Midbrain (tissue), 1 donor: ENCODE measurements around the gene TUBA3C.
"Not testable (repeated sequence)": the region's sequence is repeated elsewhere in the genome, so short reads cannot be mapped to it uniquely, and the experiment has no call there.

Experiments
- DNase-seq: peaks from one replicate; lab custom pipeline; 2025; lab: John Stamatoyannopoulos, UW

Gene TUBA3C

GRCh38 chr13:19181621-19182485 is at the start of gene TUBA3C:
Gene TUBA3C, minus strand, starts transcription at chr13:19181824. Its CDS starts 77 bp downstream, at chr13:19181747.
- no peak for DNase-seq

- DNase-seq: not testable (repeated sequence)
These were observed 25.8 kb upstream of the TUBA3C start for GRCh38 chr13:19207413-19207812.

DNA sequence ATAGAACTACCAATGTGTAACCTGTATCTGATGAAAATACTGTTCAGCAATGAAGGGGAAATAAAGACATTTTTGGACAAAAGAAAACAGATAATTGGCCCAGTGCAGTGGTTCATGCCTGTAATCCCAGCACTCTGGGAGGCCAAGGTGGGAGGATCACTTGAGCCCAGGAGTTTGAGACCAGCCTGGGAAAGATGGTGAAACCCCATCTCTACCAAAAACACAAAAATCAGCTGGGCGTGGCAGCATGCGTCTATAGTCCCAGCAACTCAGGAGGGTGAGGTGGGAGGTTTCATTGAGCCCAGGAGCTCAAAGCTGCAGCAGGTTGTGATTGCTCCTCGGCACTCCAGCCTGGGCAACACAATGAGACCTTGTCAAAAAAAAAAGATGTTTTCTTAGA is 11.0 kb upstream of the TUBA3C start:
- not testable (repeated sequence) for DNase-seq

DNA sequence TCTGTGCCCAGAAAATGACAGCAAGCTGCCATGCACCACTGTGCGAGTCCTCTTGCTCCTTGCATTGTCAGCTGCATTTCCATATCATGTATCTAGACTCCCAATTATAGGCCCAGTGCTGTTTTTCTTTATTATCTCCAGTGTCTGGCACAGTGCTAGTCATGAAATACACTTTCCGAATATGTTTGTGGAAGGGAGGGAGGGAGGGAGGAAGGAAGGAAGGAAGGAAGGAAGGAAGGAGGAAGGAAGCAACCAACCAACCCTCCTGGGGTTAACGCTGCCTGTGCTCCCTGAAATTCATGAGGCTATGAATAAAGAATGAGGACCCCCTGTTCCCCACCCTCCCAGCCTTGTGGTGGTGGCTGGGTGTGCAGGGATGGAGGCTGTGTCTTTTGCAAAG is 8.3 kb upstream of the TUBA3C start:
- not testable (repeated sequence) for DNase-seq

DNA sequence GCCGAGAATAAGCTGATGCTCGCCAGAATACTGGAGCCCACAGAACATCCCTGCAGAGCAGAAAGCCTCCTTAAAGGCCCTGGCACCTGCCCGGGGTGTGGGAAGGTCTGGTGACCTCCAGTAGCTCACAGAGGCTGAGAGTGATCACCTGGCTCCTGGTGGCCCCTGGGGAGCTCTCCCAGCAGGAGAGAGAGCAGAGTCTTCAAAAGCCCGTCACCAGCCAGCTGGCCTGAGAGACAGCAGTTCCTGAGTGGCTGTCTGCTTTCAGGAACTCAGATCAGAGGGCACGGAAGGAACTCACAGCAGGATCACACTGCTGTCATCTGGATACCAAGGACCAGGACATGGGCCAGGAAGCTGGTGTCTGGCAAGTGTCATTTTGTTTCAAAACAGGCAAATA is 7.7 kb upstream of the TUBA3C start:
- not testable (repeated sequence) for DNase-seq

DNA sequence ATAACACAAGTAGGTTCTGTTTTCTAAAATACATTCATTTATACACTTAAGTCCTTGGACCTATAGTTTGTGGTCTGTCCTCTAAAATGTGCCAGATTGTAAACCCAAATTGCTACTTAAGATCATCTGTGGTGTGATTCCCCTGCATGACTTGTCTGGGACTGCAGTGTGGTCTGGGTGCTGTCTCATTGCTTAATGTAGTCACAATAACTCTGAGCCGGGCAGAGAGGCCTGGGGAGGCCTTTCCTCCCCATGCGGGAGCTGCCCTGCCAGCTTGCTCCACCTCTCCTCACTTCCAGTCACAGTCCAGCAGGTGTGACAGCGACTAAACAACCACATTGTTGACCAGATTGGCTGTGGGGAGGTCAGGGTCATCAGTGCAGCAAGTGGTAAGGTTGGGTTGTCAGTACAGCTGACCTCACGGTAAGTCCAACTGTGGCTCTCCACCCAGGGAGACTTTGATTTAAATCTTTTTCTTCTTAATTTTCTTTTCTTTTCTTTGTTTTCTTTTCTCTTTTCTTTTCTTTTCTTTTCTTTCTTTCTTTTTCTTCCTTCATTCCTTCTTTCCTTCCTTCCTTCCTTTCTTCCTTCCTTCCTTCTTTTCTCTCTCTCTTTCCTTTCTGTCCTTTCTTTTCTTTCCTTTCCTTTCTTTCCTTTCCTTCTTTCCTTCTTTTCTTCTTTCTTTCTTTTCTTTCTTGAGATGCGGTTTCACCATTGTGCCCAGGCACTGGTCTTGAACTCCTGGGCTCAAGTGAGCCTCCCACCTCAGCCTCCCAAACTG is 4.4 kb upstream of the TUBA3C start:
- no peak for DNase-seq

DNA sequence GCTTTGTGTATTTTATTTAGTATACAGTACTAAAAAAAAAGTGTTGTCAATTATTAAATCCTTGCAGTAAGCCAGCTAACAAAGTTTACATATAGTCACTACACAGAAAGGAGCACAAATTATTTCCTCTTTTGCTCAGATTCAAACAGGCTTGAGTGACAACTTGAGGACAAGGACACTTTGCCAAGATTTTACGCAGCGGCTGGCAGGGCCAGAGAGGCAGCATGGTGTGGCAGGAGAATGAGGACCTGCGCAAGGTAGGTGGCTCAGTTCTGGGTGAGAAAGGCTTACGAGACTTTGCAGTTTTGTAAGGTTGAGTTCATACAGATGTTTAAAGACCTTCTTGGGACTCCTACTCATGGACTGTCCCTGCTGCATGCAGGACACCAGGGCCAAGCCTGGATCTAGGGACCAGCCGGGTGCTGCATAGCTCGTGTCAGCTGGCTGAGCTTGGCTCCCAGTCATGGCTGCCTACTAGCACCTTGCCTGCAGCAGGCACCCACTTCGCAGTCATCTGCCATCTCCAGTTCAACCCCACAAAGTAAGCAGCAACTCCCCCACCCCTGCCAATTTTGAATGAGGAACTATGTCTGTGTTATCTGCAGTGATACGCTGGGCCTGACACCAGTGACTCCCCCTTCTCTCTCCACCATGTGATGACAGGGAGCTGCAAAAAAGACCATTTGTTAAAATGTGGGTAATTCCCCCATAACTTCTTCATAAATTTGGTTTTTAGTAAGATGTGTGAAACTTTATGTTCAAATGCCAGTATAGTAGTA is 3.7 kb upstream of the TUBA3C start:
- no peak for DNase-seq

DNA sequence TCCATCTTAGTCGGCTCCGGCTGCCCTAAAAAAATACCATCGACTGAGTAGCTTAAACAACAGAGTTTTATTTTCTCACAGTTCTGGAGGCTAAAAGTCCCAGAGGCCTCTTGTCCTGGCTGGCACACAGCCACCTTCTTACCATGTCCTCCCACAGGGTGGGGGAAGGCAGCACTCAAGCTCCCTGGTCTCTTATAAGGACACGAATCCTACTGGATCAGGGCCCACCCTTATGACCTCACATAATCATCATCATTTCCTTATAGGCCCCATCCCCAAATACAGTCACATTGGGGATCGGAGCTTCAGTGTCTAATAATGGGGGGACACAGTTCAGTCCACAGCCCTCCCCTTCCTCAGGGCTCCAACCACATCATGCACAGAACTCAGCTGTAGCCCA is 2.6 kb upstream of the TUBA3C start:
- DNase-seq: no peak

DNA sequence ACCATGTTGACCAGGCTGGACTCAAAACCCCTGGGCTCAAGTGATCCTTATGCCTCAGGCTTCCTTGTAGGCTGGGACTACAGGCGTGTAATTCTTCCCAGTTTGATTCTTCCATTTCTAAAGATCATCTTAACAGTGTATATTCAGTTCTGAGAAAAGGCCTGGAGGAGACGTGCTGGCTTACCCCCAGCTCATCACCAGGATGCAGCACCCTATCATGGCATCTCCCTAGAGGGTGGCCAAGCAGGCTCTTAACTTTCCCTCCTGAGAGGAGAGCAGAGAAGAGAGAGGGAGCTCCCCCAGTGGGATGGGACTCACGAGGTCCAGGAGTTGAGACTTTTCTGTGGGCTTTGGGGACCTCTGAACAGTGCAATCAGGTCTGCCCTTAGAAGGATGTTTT is 2.1 kb upstream of the TUBA3C start:
- no peak for DNase-seq

DNA sequence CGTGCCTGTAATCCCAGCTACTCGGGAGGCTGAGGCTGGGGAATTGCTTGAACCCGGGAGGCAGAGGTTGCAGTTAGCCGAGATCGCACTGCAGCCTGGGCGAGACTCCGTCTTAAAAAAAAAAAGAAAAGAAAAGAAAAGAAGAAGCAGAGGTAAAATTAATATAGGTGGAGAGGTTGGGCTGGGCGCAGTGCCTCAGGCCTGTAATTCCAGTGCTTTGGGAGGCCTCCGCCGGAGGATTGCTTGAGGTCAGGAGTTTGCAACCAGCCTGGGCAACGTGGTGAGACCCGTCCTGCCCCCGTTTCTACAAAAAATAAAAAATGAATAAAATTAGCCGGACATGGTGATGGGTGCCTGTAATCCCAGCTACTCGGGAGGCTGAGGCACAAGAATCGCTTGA is 912 bp upstream of the TUBA3C start:
- no peak for DNase-seq

GRCh38 chr13:19181021-19181620 is 503 bp downstream of the TUBA3C start:
- DNase-seq: no peak

GRCh38 chr13:19179916-19180315 is 1.7 kb downstream of the TUBA3C start:
- DNase-seq: no peak

DNA sequence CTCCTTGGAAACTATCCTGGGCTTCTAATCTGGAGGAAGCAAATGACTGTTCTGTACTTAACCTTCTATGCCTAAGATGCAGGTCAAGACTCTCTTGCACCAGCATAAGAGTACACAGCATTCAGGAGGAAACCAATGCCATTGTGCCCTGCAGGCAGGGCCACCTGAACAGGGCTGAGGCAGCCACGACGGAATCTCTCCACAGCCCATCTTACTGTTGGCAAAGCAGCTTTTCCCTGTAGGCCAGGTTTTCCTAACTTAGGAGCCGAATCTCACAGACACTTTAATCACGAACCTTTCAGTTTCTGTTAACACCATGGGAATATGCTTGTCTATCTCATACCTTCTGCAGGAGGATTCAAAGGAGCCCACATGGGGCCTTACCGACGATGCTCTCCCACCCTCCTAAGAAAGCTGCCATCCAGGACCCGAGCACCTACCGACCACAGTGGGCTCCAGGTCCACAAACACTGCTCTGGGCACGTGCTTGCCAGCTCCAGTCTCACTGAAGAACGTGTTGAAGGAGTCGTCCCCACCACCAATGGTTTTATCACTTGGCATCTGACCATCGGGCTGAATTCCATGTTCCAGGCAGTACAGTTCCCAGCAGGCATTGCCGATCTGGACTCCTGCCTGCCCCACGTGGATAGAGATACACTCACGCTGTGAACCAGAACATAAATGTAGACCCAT is 2.6 kb downstream of the TUBA3C start:
- DNase-seq: no peak

GRCh38 chr13:19176981-19177776 is 4.4 kb downstream of the TUBA3C start:
- not testable (repeated sequence) for DNase-seq

DNA sequence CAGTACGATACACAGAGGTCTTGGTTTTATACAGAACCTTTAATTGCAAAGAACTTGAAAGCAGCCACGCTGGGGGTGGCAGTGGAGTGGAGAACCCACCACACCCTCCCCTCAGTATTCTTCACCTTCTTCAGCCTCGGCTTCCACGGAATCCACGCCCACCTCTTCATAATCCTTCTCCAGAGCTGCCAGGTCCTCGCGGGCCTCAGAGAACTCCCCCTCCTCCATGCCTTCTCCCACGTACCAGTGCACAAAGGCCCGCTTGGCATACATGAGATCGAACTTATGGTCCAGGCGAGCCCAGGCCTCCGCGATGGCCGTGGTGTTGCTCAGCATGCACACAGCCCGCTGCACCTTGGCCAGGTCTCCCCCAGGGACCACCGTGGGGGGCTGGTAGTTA is 7.9 kb downstream of the TUBA3C start:
- DNase-seq: no peak

DNA sequence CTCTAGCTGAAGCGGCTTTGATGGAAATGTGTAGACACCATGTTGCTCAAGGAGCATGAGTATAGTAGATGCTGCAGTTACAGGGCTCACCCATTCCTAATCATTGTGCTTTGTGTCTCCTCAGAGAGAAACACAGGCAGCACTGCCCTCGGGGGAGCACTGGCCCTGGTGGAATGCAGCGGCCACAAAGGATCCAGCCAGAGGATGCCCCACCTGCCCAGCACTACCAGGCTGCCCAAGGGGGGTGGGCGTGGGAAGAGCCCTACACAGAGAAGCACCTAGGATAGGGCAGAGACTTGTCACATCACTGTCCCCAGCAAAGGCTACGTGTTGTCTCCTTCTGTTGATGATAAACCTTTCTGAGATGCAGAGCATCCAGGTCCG is 9.0 kb downstream of the TUBA3C start:
- no peak for DNase-seq

DNA sequence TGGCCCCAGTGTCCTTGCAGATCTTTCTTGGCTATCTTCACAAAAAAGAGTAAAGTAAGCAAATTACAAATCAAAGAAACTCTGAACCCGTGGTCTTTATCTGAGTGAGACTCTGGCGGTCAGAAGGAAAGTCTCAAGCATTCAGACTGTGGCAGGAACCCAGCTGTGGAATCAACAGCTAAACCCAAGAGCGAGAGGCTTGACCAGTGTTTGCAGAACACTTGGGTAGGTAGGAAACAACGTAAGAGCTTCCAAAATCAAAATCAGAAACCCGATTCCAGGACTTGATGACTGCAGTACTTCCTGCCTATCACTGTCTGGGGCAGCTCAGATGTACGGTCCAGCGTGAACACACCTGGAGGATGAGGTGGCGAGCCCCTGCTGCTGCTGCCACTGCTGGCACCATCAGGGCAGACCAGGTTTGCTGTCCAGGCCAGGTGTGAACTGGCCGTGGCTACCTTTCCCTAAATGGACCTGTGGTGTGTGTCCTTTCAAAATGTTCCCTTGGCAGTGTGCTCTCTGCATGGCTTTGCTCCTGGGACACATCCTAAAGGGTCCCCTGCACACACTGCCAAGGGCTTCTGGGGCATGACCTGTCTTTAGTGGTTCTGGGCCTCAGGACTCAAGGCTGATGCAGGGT is 9.5 kb downstream of the TUBA3C start:
- DNase-seq: no peak

DNA sequence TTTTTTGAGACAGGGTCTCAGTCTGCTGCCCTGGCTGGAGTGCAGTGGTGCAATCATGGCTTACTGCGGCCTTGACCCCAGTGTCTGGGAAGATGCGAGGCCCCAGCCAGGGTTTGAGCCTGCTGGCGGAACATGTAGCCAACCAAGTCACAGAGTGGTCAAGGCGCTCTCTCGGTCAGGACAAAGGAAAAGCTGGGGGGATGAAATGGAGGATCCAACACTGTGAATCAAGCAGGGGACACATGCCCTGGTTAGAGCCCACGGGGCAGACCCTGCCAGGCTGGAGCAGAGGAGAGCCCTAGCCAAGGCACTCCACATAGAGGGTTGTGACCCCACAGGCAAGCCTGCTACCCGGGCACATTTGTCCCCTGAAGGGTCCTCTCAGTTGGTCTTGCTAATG is 10.1 kb downstream of the TUBA3C start:
- DNase-seq: no peak

DNA sequence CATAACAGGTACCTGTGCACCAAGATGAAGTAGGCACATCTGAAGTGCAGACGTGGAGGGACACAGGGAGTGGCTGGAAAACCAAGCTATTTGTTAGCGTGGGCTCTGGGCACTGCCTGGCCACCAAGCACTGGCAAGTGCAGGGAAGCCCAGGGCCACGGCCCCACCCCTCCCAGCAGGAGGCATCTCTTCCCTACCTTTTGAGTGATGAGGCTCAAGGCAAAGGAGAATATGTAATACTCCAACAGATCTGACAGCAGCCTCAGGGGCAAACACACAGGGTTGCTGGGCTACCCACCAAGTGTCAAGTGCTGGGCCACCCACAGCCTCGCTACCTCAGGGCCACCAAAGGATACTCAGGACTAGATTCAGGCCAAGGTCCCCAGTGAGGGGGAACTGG is 11.6 kb downstream of the TUBA3C start:
- DNase-seq: no peak

- no peak for DNase-seq
These were observed 12.1 kb downstream of the TUBA3C start for GRCh38 chr13:19169496-19169895.
